RWPE1 (cell line): ENCODE data around the gene CHRM5.

ENCODE experiments used
- CTCF ChIA-PET: fragments of 350-600 bp; sonication (Branson Sonifier 250); formaldehyde crosslinking; extraction: SDS; loops from one replicate; lab custom pipeline; 2021; lab: Yijun Ruan, JAX
- POLR2A ChIA-PET: fragments of 400-600 bp; formaldehyde crosslinking; extraction: SDS; loops from one replicate; lab custom pipeline; 2020; ENCODE audit warnings: antibody characterized with exemption; ENCODE audit not compliant: low non-redundant PET; lab: Yijun Ruan, JAX
- DNase-seq: peaks from one replicate; pipeline ENCODE4 v3.0.0; 2012; ENCODE audit warnings: low spot score
- H3K27ac ChIP-seq: fragments of 450-650 bp; 2 replicates; pipeline ENCODE4 v1.5.1; 2017
- CTCF ChIP-seq: fragments of 450-650 bp; conservative IDR thresholded peaks from 2 replicates; pipeline ENCODE4 v1.5.1; 2017; ENCODE audit warnings: low read depth, mild to moderate bottlenecking

The CHRM5 gene

DNA sequence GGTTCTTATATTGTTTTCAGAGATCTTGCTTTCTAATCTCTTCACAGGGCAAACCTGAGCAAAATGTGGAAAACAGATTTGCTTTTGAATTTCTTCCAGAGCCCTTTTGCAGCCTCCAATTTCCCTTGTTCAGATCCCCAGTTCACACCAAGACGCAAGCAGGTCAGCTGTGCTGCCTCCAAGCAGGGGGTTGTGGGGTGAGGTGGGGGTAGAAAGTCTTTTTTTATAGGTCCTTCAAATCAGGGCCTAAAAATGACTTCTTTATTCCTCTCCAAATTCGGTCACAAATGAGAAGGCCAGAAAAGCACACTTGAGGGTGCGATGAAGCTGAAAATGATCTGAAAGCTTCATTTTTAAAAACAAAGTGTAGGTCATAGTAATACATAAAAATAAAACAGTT lies 97.0 kb downstream of the CHRM5 start:
- no peak for DNase-seq
- CTCF ChIA-PET: no interaction called here
- H3K27ac ChIP-seq: no peak overlapping the region
- POLR2A ChIA-PET: no interaction called here
- TF ChIP-seq CTCF: no peak

DNA sequence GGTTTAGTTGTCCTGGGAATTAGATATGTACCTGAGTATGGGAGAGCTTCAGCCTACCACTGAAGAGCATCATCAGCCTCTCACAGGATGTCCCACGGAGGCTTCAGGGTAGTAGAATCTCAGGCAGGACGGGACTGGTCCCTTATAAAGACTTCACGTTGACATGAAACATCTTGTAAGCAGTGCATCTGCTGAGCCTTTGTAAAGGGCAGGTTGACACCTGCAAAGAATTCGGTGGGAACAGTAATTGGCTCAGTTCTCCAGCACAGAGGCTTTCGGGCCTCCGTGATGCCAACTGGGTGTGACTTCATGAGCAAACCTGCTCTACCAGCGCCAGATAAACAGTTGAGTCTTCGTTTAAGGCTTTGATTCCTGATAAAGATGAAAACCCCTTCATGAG lies 97.6 kb downstream of the CHRM5 start:
- ChIA-PET CTCF (no interaction called here), POLR2A (no interaction called here)
- peak; percentile 36 for DNase-seq
- TF ChIP-seq CTCF: no peak
- H3K27ac ChIP-seq: peak overlapping the region; percentile 4; the same call in 1 of the 2 replicates

DNA sequence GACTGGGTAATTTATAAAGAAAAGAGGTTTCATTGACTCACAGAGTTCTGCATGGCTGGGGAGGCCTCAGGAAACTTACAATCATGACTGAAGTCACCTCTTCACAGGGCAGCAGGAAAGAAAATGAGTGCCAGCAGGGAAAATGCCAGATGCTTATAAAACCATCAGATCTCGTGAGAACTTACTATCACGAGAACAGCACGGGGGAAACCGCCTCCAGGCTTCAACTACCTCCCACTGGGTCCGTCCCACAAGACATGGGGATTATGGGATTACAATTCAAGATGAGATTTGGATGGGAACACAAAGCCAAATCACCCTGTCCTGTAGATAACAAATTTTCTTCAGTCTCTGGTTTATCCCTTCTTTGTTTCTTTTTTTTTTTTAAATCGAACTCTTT lies 101.7 kb downstream of the CHRM5 start:
- DNase-seq: no peak
- CTCF ChIA-PET: no interaction called here
- no peak for TF ChIP-seq CTCF
- POLR2A ChIA-PET: no interaction called here
- H3K27ac ChIP-seq: no peak overlapping the region

DNA sequence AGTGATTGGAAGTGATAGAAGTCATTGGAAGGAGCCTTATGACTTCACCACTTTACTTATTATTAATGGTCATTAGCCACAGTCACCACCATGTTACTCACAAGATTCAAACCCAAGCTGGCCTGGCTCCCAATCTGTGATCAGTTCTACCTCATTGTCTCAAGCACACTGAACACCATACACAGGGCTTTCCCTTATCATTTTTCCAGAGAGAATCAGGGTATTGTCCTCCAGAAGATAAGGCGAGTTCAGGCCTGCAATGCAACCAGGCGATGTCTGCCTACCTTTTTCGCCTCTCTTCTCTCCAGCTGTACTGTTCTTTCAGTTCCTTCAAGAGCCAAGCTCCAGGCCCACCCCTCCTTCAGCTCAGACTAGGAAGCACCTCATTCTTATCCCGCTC lies 108.5 kb downstream of the CHRM5 start:
- no peak for DNase-seq
- POLR2A ChIA-PET: no interaction called here
- CTCF ChIA-PET: interaction anchor here (0.6 kb wide), 1 partner anchor 254 kb away, joined by 5 read pairs; no protein-coding TSS in a partner anchor
- H3K27ac ChIP-seq: no peak overlapping the region
- TF ChIP-seq CTCF: no peak

GRCh38 chr15:34078900-34079299 lies 110.6 kb downstream of the CHRM5 start:
- no peak for DNase-seq
- ChIA-PET CTCF (interaction anchor here (0.6 to 0.7 kb wide), 2 partner anchors 52 to 55 kb away, joined by 3 to 4 read pairs; no protein-coding TSS in a partner anchor), POLR2A (no interaction called here)
- no peak for TF ChIP-seq CTCF
- H3K27ac ChIP-seq: no peak overlapping the region

DNA sequence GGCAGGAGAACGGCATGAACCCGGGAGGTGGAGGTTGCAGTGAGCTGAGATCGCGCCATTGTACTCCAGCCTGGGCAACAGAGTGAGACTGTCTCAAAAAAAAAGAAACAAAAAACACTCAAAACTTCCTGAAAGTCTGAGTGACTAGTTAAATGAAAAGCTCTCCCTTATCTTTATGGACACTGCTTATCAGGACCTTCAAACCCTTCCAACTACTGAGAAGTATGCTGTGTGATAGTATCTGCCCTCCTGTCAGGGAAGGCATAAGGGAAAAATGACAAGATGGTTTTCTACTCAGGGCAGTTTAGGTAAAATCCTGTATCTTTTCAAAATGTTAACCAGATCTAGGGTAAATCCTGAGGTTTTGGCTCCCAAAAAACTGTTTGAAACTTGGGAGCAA lies 111.6 kb downstream of the CHRM5 start:
- CTCF ChIA-PET: no interaction called here
- POLR2A ChIA-PET: no interaction called here

More for the DNA sequence above, 111.6 kb downstream of the CHRM5 start:
- no peak overlapping the region for H3K27ac ChIP-seq
- DNase-seq: no peak
- no peak for TF ChIP-seq CTCF
